ENCODE results near the gene FMN2.

GRCh38 chr1:240109920-240110636, 18.4 kb downstream of the FMN2 start:
- TF ChIP-seq CTCF (IDR thresholded peaks at IDR 0.05) (no peak), POLR2A (IDR thresholded peaks at IDR 0.05) (no peak), POLR2AphosphoS5 (IDR thresholded peaks at IDR 0.05) (no peak)
